AG09309 (cell line): ENCODE data around the gene LRRC73.
"Not testable (repeated sequence)": the region's sequence is repeated elsewhere in the genome, so short reads cannot be mapped to it uniquely, and the experiment has no call there.

Experiments
- DNase-seq: peaks from one replicate; pipeline ENCODE4 v3.0.0-alpha.2; 2010; ENCODE audit warnings: low read depth
- H3K4me3 ChIP-seq: 2 replicates; pipeline ENCODE4 v1.5.1; 2011; ENCODE audit warnings: mild to moderate bottlenecking, low read depth, low read length, moderate library complexity; ENCODE audit not compliant: control insufficient read depth
- TF ChIP-seq, protein P1 (sequence below): IDR thresholded peaks from 2 replicates; pipeline ENCODE4 v1.5.1; 2011; ENCODE audit warnings: mild to moderate bottlenecking, low read depth, low read length, inconsistent platforms; ENCODE audit not compliant: insufficient read depth, control insufficient read depth; ENCODE audit errors: missing control alignments

The LRRC73 gene

DNA sequence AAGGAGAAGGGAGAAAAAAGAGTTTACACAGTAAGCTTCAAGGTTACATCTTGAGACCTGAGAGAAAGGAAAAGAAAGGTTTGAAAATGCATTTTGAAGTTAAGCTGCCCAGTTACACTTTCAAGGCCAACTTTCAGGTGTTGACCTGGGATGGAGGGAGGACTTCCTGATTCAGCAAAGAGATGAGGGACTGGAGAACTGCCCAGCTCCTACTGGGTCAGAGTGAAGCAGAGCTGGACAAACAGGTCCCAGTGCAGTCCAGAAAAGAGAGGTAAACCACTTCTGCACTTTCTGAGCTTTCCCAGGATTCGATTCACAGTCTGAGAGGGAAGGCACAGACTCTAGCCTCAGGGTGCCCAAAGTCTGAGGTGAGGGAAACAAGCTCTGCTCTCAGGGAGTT, 38.7 kb downstream of the LRRC73 start:
- H3K4me3 ChIP-seq = no peak overlapping the region
- TF ChIP-seq, protein P1, sequence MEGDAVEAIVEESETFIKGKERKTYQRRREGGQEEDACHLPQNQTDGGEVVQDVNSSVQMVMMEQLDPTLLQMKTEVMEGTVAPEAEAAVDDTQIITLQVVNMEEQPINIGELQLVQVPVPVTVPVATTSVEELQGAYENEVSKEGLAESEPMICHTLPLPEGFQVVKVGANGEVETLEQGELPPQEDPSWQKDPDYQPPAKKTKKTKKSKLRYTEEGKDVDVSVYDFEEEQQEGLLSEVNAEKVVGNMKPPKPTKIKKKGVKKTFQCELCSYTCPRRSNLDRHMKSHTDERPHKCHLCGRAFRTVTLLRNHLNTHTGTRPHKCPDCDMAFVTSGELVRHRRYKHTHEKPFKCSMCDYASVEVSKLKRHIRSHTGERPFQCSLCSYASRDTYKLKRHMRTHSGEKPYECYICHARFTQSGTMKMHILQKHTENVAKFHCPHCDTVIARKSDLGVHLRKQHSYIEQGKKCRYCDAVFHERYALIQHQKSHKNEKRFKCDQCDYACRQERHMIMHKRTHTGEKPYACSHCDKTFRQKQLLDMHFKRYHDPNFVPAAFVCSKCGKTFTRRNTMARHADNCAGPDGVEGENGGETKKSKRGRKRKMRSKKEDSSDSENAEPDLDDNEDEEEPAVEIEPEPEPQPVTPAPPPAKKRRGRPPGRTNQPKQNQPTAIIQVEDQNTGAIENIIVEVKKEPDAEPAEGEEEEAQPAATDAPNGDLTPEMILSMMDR = no peak
- DNase-seq = no peak

DNA sequence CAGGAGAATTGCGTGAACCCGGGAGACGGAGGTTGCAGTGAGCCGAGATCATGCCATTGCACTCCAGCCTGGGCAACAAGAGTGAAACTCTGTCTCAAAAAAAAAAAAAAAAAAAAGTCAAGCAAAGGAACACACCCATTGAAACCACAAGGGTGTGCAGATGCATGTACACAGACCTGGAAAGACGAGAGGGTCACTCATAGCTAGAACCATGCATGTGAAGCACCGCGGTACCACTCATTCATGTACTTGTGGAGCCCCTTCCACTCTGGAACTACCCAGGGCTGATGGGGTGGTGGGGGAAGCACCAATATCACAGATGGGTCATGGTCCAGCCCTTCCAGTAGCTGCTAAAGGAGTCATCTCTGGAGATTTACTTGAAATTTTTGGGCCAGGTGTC, 40.2 kb downstream of the LRRC73 start:
- TF ChIP-seq, protein P1 = no peak
- no peak for DNase-seq
- no peak overlapping the region for H3K4me3 ChIP-seq

DNA sequence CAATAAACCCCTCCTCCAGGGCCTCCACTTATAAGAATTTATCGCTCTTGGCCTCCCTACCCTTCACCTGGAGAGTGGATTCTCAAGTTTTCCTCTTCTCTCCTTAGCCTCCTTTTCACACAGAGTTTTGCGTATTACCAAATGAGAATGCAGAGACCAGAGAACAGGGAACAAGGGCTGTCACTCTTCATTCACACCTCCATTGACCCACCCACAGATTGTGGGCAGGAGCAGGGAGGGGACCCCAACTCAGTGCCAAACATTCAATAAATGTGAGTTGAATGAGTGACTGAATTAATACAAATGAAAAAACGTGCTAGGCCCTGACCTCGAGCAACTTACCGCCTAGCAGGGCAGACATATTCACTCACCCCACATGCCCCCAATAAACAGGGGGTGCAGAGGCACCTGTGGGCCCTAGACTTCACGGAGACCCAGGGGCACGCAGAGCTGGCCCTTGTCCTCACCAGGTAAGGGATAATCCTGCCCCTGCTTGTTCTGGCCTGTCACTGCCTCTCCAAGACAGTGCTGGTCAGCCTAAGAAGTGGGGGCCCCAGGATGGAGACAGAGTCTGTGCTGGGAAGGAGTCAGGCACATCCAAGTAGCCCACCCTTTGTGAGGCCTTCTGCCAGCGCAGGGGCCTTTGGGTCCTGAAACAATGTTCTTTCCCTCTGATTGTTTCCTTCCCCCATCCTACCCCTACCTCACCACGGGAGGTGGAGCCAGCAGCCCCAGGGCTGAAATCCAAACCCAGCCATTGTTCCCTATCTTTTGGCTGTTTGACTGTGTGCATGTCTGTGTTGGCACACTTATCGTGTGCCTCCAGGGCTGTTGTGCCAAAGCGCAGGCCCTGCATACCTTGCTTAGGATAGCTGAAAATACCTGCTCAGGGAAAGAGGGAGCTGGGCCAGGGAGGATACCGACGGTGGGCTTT, 41.1 kb downstream of the LRRC73 start:
- DNase-seq = no peak
- H3K4me3 ChIP-seq = no peak overlapping the region
- TF ChIP-seq, protein P1 = no peak

DNA sequence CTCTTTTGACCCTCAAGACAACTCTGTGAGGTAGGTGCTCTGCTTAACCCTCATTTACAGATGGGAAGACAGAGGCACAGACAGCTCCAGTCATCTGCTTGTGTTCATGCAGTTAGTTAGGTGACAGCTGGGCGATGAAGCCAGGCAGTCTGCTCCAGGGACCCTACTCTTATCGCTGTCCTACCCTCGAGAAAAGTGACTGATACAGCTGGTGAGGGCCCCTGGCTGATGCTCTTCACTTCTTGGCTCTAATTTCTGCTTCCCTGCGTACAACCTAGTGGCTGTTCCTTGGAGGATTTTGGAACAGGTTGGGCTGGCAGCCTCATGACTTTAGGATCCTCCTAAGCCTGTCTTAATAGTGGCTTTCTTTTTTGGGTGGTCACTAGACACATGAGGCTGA, 41.9 kb downstream of the LRRC73 start:
- TF ChIP-seq, protein P1 = no peak
- DNase-seq = no peak
- H3K4me3 ChIP-seq = no peak overlapping the region

DNA sequence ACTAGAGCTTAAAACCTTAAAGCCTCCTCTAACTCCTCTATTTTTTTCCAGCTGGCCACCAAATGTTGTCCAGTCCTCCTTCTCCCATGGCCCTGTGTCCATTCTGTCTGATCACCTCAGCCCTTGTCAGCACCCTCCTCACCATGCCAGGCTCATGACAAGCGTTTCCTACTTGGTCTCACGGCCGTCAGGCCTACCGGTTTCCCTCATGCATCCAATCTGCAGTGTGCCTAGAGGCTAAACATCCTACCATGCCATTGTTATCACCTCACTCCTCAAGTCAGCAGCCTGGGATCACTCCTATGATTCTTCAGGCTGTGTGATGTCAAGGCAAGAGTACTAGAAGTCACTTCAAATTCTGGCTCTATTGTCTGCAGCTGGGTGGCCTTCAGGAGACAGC, 42.4 kb downstream of the LRRC73 start:
- TF ChIP-seq, protein P1 = no peak
- DNase-seq = no peak
- H3K4me3 ChIP-seq = no peak overlapping the region

DNA sequence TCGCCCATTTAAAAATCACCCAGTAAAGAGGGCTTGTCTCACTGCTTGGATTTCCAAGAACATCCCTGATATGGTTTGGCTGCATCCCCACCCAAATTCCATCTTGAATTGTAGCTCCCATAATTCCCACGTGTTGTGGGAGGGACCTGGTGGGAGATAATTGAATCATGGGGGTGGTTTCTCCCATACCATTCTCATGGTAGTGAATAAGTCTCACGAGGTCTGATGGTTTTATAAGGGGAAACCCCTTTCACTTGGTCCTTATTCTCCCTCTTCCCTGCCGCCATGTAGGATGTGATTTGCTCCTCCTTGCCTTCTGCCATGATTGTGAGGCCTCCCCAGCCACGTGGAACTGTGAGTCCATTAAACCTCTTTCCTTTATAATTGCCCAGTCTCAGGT, 42.9 kb downstream of the LRRC73 start:
- not testable (repeated sequence) for H3K4me3 ChIP-seq, DNase-seq

DNA sequence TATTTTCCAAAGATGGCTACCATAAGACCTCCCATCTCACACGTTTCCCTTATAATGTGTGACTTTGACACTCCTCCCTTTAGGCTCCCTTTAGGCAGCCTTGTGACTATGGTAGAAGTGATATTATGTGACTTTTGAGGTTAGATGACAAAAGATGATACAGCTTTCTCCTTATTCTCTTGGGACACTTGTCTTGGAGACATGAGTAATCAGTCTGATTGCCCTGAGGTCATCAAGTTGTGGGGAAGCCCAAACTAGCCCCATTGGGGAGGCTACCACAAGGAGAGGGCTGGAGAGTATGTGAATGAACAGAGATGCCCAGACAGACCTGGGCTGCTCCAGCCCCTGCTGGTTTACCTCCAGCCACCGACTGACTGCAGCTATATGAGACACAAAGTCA, 44.2 kb downstream of the LRRC73 start:
- TF ChIP-seq, protein P1 = no peak
- no peak for DNase-seq
- H3K4me3 ChIP-seq = no peak overlapping the region
